Measurements from ENCODE around the gene NEU2. TPM values are rescaled to one million over a fixed set of nuclear protein-coding genes. Genes with fewer than 3 reads are reported as not detected.
A peak's percentile ranks its signal among the peaks of the same experiment; 100 is the strongest.

NEU2 gene
- total RNA-seq (2021) (not detected in 2 replicates), Bru-seq, nascent RNA (not detected), BruChase-seq, experiment 1, labeled RNA remaining after a 2-hour chase (not detected), BruChase-seq, experiment 2, labeled RNA remaining after a 6-hour chase (not detected)
- long read RNA-seq, result 0 reads

DNA sequence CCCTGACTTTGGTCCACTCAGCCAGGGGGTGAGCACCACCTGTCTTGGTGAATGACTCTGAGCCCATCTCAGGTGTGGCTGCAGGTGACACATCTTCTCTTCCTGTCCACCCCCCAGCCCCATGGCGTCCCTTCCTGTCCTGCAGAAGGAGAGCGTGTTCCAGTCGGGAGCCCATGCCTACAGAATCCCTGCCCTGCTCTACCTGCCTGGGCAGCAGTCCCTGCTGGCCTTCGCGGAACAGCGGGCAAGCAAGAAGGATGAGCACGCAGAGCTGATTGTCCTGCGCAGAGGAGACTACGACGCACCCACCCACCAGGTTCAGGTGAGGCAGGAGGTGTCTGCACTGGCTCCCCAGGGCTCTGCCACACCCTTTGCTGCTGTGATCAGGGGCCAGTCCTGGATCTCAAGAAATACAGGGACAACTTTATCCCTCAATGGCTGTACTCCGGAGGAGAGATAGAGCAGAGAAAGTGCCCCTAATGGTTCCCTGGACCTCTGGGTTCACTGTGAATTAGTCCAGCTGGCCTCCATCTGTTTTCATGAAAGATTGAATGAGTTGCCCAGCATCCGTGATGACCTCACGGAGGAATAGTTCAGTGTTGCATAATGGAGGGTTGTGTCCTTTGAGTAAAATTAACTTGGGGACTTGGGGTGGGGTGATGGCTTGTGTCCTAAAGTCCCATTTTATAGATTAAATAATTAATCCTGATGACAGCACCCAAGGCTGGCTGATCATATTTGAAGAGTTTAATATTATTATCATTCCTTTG is at the start of gene NEU2:
TSS of gene NEU2 (plus strand) at position 122 of the 770 bp plus-strand sequence. CDS start at position 122, 0 bp downstream.
- Histone ChIP-seq H3K4me3 (ENCODE audit: low read depth, low read length, poor library complexity, severe bottlenecking) (no peak within 1 kb of the TSS), H3K4me1 (ENCODE audit: insufficient read depth, low read length, poor library complexity, severe bottlenecking) (no peaks in the 10 kb centered on the region), H3K9me3 (ENCODE audit: low read depth, low read length, poor library complexity, severe bottlenecking) (no peaks in the 10 kb centered on the region), H3K36me3 (ENCODE audit: insufficient read depth, low read length, poor library complexity, severe bottlenecking) (no peaks in the 10 kb centered on the region), H3K27ac (ENCODE audit: low read depth, low read length, poor library complexity, severe bottlenecking) (no peak within 1 kb of the TSS), H3K27me3 (replicated peaks; ENCODE audit: insufficient read depth, low read depth, low read length, poor library complexity) (no peaks in the 10 kb centered on the region)
- no peak for DNase-seq (ENCODE audit: low spot score)
- BruUV-seq (replicated peaks), result no TSS peak
- no peak for TF ChIP-seq EZH2 (IDR thresholded peaks at IDR 0.05; ENCODE audit: borderline replicate concordance, low read depth, low read length, poor library complexity, severe bottlenecking)
- TF ChIP-seq, protein P1, sequence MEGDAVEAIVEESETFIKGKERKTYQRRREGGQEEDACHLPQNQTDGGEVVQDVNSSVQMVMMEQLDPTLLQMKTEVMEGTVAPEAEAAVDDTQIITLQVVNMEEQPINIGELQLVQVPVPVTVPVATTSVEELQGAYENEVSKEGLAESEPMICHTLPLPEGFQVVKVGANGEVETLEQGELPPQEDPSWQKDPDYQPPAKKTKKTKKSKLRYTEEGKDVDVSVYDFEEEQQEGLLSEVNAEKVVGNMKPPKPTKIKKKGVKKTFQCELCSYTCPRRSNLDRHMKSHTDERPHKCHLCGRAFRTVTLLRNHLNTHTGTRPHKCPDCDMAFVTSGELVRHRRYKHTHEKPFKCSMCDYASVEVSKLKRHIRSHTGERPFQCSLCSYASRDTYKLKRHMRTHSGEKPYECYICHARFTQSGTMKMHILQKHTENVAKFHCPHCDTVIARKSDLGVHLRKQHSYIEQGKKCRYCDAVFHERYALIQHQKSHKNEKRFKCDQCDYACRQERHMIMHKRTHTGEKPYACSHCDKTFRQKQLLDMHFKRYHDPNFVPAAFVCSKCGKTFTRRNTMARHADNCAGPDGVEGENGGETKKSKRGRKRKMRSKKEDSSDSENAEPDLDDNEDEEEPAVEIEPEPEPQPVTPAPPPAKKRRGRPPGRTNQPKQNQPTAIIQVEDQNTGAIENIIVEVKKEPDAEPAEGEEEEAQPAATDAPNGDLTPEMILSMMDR (conservative IDR thresholded peaks at IDR 0.05; ENCODE audit: low read depth, low read length), result no peak
- ChIA-PET POLR2A (ENCODE audit: low non-redundant PET) (no interaction called here), CTCF (no interaction called here)
- intact Hi-C loops (cut with micrococcal nuclease; ENCODE audit: unreplicated experiment), result no loop called here

DNA sequence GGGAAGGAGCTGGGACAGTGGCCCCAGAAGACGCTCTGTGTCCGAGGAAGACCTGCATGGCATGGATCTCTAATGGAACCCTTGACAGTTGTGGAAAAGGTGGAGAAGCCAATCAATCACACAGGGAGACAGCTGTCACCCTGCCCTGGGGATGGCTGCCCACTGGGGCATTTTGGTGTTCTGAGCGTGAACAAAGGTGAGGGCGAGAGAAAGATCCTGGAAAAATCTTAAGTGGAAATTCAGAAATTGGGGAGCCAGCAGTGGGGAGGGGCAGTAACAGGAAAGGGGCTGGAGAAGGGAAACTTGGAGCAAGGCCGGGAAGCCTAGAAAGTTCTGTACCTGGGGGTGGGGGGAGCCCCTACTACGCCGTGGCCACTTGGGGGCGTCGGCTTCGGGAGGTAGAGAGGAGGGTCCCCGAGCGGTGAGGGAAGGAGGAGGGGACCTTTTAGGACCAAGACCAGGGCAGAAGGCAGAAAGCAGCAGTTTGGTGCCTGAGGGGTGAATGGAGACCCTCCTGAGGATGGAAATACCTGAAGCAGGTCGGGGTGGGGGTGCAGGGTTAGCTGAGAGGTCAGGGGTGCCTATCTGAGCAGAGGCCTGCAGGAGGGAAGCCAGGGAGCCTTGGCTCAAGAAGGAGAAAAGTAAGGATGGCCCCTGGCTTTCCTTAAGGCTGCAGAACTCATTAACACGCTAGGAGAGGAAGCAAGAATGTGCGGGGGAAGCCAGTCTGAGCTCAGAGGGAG is 49.4 kb upstream of the NEU2 start:
- Histone ChIP-seq H3K4me1 (ENCODE audit: insufficient read depth, low read length, poor library complexity, severe bottlenecking) (peaks cover 3% of the 10 kb centered on the region), H3K4me3 (ENCODE audit: low read depth, low read length, poor library complexity, severe bottlenecking) (no peak overlapping the region), H3K27me3 (replicated peaks; ENCODE audit: insufficient read depth, low read depth, low read length, poor library complexity) (no peaks in the 10 kb centered on the region), H3K27ac (ENCODE audit: low read depth, low read length, poor library complexity, severe bottlenecking) (no peak overlapping the region), H3K36me3 (ENCODE audit: insufficient read depth, low read length, poor library complexity, severe bottlenecking) (no peaks in the 10 kb centered on the region), H3K9me3 (ENCODE audit: low read depth, low read length, poor library complexity, severe bottlenecking) (no peaks in the 10 kb centered on the region)
- no TSS peak for BruUV-seq (replicated peaks)
- CTCF ChIA-PET, result no interaction called here
- intact Hi-C loops (cut with micrococcal nuclease; ENCODE audit: unreplicated experiment), result no loop called here
- TF ChIP-seq EZH2 (IDR thresholded peaks at IDR 0.05; ENCODE audit: borderline replicate concordance, low read depth, low read length, poor library complexity, severe bottlenecking), result no peak
- TF ChIP-seq, protein P1 (conservative IDR thresholded peaks at IDR 0.05; ENCODE audit: low read depth, low read length), result peak; percentile 31; the same call in 1 of the 2 replicates
- DNase-seq (ENCODE audit: low spot score), result no peak
- POLR2A ChIA-PET (ENCODE audit: low non-redundant PET), result no interaction called here

DNA sequence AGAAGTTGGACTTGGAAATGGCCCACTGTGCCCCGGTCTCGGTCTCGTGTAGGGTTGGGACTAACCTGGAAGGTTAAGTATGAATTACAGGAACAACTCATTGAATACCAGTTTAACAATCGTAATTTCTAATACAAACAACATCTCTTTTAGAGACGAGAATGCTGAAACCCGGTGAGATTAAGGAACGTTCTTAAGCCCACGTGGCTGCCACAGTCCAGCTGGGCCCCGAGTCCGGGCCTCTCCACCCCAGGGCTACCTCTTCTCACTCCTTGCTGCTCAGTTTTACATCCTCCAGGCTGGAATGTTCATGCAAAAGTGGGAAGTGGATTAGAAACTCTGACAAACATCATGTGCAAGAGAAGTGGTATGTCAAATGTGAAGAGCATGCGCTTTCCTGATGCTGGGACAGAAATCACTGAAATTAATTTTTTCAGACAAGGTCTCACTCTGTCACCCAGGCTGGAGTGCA is 48.8 kb upstream of the NEU2 start:
- ChIA-PET POLR2A (ENCODE audit: low non-redundant PET) (no interaction called here), CTCF (no interaction called here)
- H3K9me3 ChIP-seq (ENCODE audit: low read depth, low read length, poor library complexity, severe bottlenecking), result no peaks in the 10 kb centered on the region
- no peaks in the 10 kb centered on the region for H3K36me3 ChIP-seq (ENCODE audit: insufficient read depth, low read length, poor library complexity, severe bottlenecking)
- no peak for DNase-seq (ENCODE audit: low spot score)
- peaks cover 5% of the 10 kb centered on the region for H3K4me1 ChIP-seq (ENCODE audit: insufficient read depth, low read length, poor library complexity, severe bottlenecking)
- no peak overlapping the region for H3K4me3 ChIP-seq (ENCODE audit: low read depth, low read length, poor library complexity, severe bottlenecking)
- intact Hi-C loops (cut with micrococcal nuclease; ENCODE audit: unreplicated experiment), result no loop called here
- H3K27me3 ChIP-seq (replicated peaks; ENCODE audit: insufficient read depth, low read depth, low read length, poor library complexity), result no peaks in the 10 kb centered on the region
- no TSS peak for BruUV-seq (replicated peaks)
- no peak overlapping the region for H3K27ac ChIP-seq (ENCODE audit: low read depth, low read length, poor library complexity, severe bottlenecking)
- no peak for TF ChIP-seq EZH2 (IDR thresholded peaks at IDR 0.05; ENCODE audit: borderline replicate concordance, low read depth, low read length, poor library complexity, severe bottlenecking)
- TF ChIP-seq, protein P1 (conservative IDR thresholded peaks at IDR 0.05; ENCODE audit: low read depth, low read length), result no peak
